GM19452 (cell line): ENCODE measurements around the gene METTL22.

Experiments used
- ATAC-seq: cut with Tn5 transposase; IDR thresholded peaks from one replicate; pipeline ENCODE4 v1.9.1; 2021; ENCODE audit not compliant: unreplicated experiment

METTL22 gene

GRCh38 chr16:8686879-8687278, 65.4 kb downstream of the METTL22 start:
- ATAC-seq: no peak

GRCh38 chr16:8689686-8690085, 68.2 kb downstream of the METTL22 start:
- no peak for ATAC-seq

- no peak for ATAC-seq
Measured at GRCh38 chr16:8691728-8692127, 70.2 kb downstream of the METTL22 start.

GRCh38 chr16:8694795-8695728, 73.6 kb downstream of the METTL22 start:
- ATAC-seq: no peak

DNA sequence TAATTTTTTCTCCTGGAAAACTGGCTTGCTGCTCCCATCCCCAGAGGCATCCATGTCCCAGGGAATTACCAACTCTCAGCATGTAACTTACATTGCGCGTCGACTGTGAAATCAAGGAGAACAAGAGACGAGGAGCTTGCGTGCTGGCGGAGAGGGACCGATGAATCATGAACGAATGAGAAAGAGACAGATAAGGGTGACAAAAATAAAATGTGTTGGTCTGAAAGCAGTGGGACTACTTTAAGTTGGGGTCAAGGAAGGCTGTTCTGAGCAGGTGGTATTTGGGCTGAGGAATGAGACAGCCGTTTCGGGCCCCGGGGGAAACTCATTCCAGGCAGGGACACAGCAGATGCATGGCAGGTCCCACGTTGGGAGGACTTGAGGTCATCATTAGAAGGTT, 75.4 kb downstream of the METTL22 start:
- ATAC-seq: no peak

DNA sequence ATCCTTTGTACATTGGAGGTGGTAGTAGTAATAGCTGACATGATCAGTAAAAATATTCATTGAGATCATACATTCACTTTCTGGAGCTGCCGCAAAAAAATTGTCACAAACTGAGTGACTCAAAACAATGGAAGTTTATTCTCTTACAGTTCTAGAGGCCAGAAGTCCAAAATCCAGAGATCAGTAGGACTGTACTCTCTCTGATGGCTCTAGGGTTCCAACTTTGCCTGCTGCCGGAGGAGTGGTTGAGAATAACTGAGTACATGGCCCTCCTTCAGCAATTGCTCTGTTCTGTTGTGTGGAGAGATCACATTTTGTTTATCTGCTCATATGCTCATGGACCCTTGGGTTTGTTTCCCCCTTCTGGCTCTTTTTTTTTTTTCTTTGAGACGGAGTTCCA, 76.5 kb downstream of the METTL22 start:
- no peak for ATAC-seq
